GM19455 (cell line): ENCODE measurements around the gene ELK4.

ENCODE experiments used
- ATAC-seq: cut with Tn5 transposase; IDR thresholded peaks from one replicate; pipeline ENCODE4 v1.9.1; 2021; ENCODE audit not compliant: unreplicated experiment

The ELK4 gene

GRCh38 chr1:205569411-205570172, 62.2 kb downstream of the ELK4 start:
- no peak for ATAC-seq

GRCh38 chr1:205568469-205569361, 63.1 kb downstream of the ELK4 start:
- ATAC-seq = no peak

GRCh38 chr1:205568135-205568468, 63.7 kb downstream of the ELK4 start:
- ATAC-seq = no peak

- ATAC-seq = no peak
These were observed 64.1 kb downstream of the ELK4 start for GRCh38 chr1:205567716-205568115.

GRCh38 chr1:205565799-205566198, 66.0 kb downstream of the ELK4 start:
- ATAC-seq = no peak

GRCh38 chr1:205563927-205564441, 67.8 kb downstream of the ELK4 start:
- no peak for ATAC-seq

- ATAC-seq = no peak
These were observed 70.2 kb downstream of the ELK4 start for GRCh38 chr1:205561501-205562203.
